NCI-H2171 treated with DMSO at 0.1 percent for 48 hours (cell line): Measurements from ENCODE around the gene GKN1.
"Not testable (repeated sequence)": the region's sequence is repeated elsewhere in the genome, so short reads cannot be mapped to it uniquely, and the experiment has no call there.

Source experiments
- DNase-seq: peaks from one replicate; lab custom pipeline; 2025; lab: John Stamatoyannopoulos, UW

GKN1 gene

GRCh38 chr2:68974251-68974650 lies at the start of gene GKN1:
GKN1 (plus strand) TSS chr2:68974636; CDS start chr2:68974678, 42 bp downstream.
- no peak for DNase-seq

- DNase-seq, result peak; percentile 41
Measured at GRCh38 chr2:68925295-68925896, 49.0 kb upstream of the GKN1 start.

GRCh38 chr2:68926796-68927195 lies 47.6 kb upstream of the GKN1 start:
- DNase-seq, result no peak

GRCh38 chr2:68931149-68931711 lies 43.2 kb upstream of the GKN1 start:
- DNase-seq, result no peak

GRCh38 chr2:68931799-68932198 lies 42.6 kb upstream of the GKN1 start:
- no peak for DNase-seq

- DNase-seq, result no peak
Measured at GRCh38 chr2:68932402-68932801, 42.0 kb upstream of the GKN1 start.

- DNase-seq, result no peak
Measured at GRCh38 chr2:68934021-68934420, 40.4 kb upstream of the GKN1 start.

- no peak for DNase-seq
Measured at GRCh38 chr2:68935471-68935870, 39.0 kb upstream of the GKN1 start.

GRCh38 chr2:68936427-68936826 lies 38.0 kb upstream of the GKN1 start:
- DNase-seq, result no peak

- no peak for DNase-seq
Measured at GRCh38 chr2:68936889-68937288, 37.5 kb upstream of the GKN1 start.

- DNase-seq, result no peak
Measured at GRCh38 chr2:68937346-68938055, 36.9 kb upstream of the GKN1 start.

GRCh38 chr2:68938938-68939337 lies 35.5 kb upstream of the GKN1 start:
- DNase-seq, result no peak

- no peak for DNase-seq
Measured at GRCh38 chr2:68939962-68940361, 34.5 kb upstream of the GKN1 start.

GRCh38 chr2:68940369-68940768 lies 34.1 kb upstream of the GKN1 start:
- DNase-seq, result no peak

GRCh38 chr2:68942827-68943226 lies 31.6 kb upstream of the GKN1 start:
- no peak for DNase-seq

GRCh38 chr2:68943581-68944568 lies 30.6 kb upstream of the GKN1 start:
- DNase-seq, result peak; percentile 86

GRCh38 chr2:68946117-68946516 lies 28.3 kb upstream of the GKN1 start:
- no peak for DNase-seq

GRCh38 chr2:68948710-68949109 lies 25.7 kb upstream of the GKN1 start:
- DNase-seq, result no peak

GRCh38 chr2:68951899-68952298 lies 22.5 kb upstream of the GKN1 start:
- no peak for DNase-seq

- DNase-seq, result no peak
Measured at GRCh38 chr2:68952887-68953521, 21.4 kb upstream of the GKN1 start, which contains the start of gene GKN2. GKN2 (minus strand) TSS chr2:68952893; CDS start chr2:68952861, 32 bp downstream.

GRCh38 chr2:68955432-68955831 lies 19.0 kb upstream of the GKN1 start:
- not testable (repeated sequence) for DNase-seq

GRCh38 chr2:68959001-68959400 lies 15.4 kb upstream of the GKN1 start:
- DNase-seq, result no peak
